ENCODE results near the gene PLXDC1. TPM values are rescaled to one million over a fixed set of nuclear protein-coding genes. Genes with fewer than 3 reads are reported as not detected.

The PLXDC1 gene
- total and polyA plus RNA-seq, 2 of the 13 experiments (the other 11 are each of a cell fraction or from before 2014, with no cell fraction given) = not detected

GRCh38 chr17:39199820-39200069 is 48.3 kb upstream of the PLXDC1 start (continued):
- TF ChIP-seq HOMEZ (CRISPR knock-in tag; IDR thresholded peaks at IDR 0.05; ENCODE audit: low read depth) (0 out of 2 replicates have a peak, but pooled peaks have one; percentile 12), TFAP4 (IDR thresholded peaks at IDR 0.05; ENCODE audit: borderline replicate concordance, low read depth) (peak; percentile 88), EED (CRISPR knock-in tag; IDR thresholded peaks at IDR 0.05) (no peak), SIN3A (IDR thresholded peaks at IDR 0.05; ENCODE audit: borderline replicate concordance, low read depth, low read length) (0 out of 2 replicates have a peak, but pooled peaks have one; percentile 4), ZC3H13 (CRISPR knock-in tag; IDR thresholded peaks at IDR 0.05) (peak; percentile 2; the same call in 1 of the 2 replicates), NPAS2 (CRISPR knock-in tag; IDR thresholded peaks at IDR 0.05; ENCODE audit: borderline replicate concordance) (no peak), REPIN1 (CRISPR knock-in tag; IDR thresholded peaks at IDR 0.05; ENCODE audit: borderline replicate concordance, low read depth) (peak; percentile 44; the same call in 1 of the 2 replicates), TEAD3 (CRISPR knock-in tag; optimal IDR thresholded peaks at IDR 0.05; ENCODE audit: borderline replicate concordance) (peak; percentile 11), ZNF644 (CRISPR knock-in tag; IDR thresholded peaks at IDR 0.05; ENCODE audit: low read depth) (no peak), ZNF124 (CRISPR knock-in tag; IDR thresholded peaks at IDR 0.05) (0 out of 2 replicates have a peak, but pooled peaks have one; percentile 19), RXRB (CRISPR knock-in tag; IDR thresholded peaks at IDR 0.05; ENCODE audit: borderline replicate concordance) (no peak), ZNF121 (CRISPR knock-in tag; IDR thresholded peaks at IDR 0.05) (peak; percentile 64)
- TF ChIP-seq, protein P1, sequence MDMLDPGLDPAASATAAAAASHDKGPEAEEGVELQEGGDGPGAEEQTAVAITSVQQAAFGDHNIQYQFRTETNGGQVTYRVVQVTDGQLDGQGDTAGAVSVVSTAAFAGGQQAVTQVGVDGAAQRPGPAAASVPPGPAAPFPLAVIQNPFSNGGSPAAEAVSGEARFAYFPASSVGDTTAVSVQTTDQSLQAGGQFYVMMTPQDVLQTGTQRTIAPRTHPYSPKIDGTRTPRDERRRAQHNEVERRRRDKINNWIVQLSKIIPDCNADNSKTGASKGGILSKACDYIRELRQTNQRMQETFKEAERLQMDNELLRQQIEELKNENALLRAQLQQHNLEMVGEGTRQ (IDR thresholded peaks at IDR 0.05; ENCODE audit: low read depth, low read length) = peak; percentile 95
- TF ChIP-seq, protein P1 (CRISPR knock-in tag; IDR thresholded peaks at IDR 0.05; ENCODE audit: borderline replicate concordance) = 0 out of 2 replicates have a peak, but pooled peaks have one; percentile 95
- TF ChIP-seq, protein P2, sequence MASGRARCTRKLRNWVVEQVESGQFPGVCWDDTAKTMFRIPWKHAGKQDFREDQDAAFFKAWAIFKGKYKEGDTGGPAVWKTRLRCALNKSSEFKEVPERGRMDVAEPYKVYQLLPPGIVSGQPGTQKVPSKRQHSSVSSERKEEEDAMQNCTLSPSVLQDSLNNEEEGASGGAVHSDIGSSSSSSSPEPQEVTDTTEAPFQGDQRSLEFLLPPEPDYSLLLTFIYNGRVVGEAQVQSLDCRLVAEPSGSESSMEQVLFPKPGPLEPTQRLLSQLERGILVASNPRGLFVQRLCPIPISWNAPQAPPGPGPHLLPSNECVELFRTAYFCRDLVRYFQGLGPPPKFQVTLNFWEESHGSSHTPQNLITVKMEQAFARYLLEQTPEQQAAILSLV (CRISPR knock-in tag; IDR thresholded peaks at IDR 0.05; ENCODE audit: borderline replicate concordance) = peak; percentile 19; the same call in 1 of the 2 replicates
- TF ChIP-seq, protein P3, sequence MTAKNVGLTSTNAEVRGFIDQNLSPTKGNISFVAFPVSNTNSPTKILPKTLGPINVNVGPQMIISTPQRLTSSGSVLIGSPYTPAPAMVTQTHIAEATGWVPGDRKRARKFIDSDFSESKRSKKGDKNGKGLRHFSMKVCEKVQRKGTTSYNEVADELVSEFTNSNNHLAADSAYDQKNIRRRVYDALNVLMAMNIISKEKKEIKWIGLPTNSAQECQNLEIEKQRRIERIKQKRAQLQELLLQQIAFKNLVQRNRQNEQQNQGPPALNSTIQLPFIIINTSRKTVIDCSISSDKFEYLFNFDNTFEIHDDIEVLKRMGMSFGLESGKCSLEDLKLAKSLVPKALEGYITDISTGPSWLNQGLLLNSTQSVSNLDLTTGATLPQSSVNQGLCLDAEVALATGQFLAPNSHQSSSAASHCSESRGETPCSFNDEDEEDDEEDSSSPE (CRISPR knock-in tag; IDR thresholded peaks at IDR 0.05) = peak; percentile 10; the same call in 1 of the 2 replicates
- TF ChIP-seq, protein P4, sequence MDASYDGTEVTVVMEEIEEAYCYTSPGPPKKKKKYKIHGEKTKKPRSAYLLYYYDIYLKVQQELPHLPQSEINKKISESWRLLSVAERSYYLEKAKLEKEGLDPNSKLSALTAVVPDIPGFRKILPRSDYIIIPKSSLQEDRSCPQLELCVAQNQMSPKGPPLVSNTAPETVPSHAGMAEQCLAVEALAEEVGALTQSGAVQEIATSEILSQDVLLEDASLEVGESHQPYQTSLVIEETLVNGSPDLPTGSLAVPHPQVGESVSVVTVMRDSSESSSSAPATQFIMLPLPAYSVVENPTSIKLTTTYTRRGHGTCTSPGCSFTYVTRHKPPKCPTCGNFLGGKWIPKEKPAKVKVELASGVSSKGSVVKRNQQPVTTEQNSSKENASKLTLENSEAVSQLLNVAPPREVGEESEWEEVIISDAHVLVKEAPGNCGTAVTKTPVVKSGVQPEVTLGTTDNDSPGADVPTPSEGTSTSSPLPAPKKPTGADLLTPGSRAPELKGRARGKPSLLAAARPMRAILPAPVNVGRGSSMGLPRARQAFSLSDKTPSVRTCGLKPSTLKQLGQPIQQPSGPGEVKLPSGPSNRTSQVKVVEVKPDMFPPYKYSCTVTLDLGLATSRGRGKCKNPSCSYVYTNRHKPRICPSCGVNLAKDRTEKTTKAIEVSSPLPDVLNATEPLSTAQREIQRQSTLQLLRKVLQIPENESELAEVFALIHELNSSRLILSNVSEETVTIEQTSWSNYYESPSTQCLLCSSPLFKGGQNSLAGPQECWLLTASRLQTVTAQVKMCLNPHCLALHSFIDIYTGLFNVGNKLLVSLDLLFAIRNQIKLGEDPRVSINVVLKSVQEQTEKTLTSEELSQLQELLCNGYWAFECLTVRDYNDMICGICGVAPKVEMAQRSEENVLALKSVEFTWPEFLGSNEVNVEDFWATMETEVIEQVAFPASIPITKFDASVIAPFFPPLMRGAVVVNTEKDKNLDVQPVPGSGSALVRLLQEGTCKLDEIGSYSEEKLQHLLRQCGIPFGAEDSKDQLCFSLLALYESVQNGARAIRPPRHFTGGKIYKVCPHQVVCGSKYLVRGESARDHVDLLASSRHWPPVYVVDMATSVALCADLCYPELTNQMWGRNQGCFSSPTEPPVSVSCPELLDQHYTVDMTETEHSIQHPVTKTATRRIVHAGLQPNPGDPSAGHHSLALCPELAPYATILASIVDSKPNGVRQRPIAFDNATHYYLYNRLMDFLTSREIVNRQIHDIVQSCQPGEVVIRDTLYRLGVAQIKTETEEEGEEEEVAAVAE (CRISPR knock-in tag; IDR thresholded peaks at IDR 0.05; ENCODE audit: borderline replicate concordance) = peak; percentile 14; the same call in 1 of the 2 replicates
